K562 (cell line): Measurements from ENCODE around the gene FAAP24. TPM values are rescaled to one million over a fixed set of nuclear protein-coding genes. Genes with fewer than 3 reads are reported as not detected.

Experiments
- ATAC-seq: fragments of 200-7000 bp; cut with Tn5 transposase; 3 replicates; pipeline ENCODE4 v1.9.1; 2020; ENCODE audit warnings: moderate library complexity
- BruUV-seq: library from RNA; stranded (reverse); fragments of 400-500 nt; replicated peaks from 2 replicates; lab custom pipeline; 2021; lab: Mats Ljungman, UMichigan
- CTCF ChIA-PET: fragments of 300-600 bp; formaldehyde crosslinking; extraction: SDS; loops from one replicate; lab custom pipeline; 2021; ENCODE audit warnings: low intra/inter-chr PET ratio; lab: Yijun Ruan, JAX
- POLR2A ChIA-PET: fragments of 300-600, 350-650 bp; sonication (Branson Sonifier 250); formaldehyde crosslinking; extraction: SDS; loops from one replicate; lab custom pipeline; 2021; ENCODE audit warnings: antibody characterized with exemption, inconsistent platforms; lab: Yijun Ruan, JAX
- DNase-seq, 4 experiments: peaks; one replicate each; pipeline versions ENCODE4 v3.0.0 to v3.0.0-alpha.2; 2011 to 2018; ENCODE audit warnings: low spot score in 3 of 4, mixed read lengths in 3 of 4; ENCODE audit errors: extremely low read depth in 1 of 4
- FAIRE-seq: peaks from 2 replicates; lab custom pipeline; 2011; peaks lifted over from hg19 to GRCh38; lab: Jason Lieb, UNC
- H2AFZ ChIP-seq: 2 replicates; pipeline ENCODE4 v1.6.0; 2011; ENCODE audit warnings: low read depth, low read length, control low read depth, inconsistent platforms
- H3K27ac ChIP-seq: fragments of 200-600 bp; 3 replicates; pipeline ENCODE4 v1.8.0; 2011; ENCODE audit warnings: low read depth, mild to moderate bottlenecking, control low read depth, inconsistent platforms, low read length, moderate library complexity, mixed read lengths; ENCODE audit errors: extremely low read depth
- H3K27me3 ChIP-seq, 2 experiments: fragments of 300-600 bp in 1 of 2; 2 replicates in 1 of 2; 3 replicates in 1 of 2; pipeline versions ENCODE4 v1.6.0 to v1.8.0; 2011; ENCODE audit warnings: inconsistent platforms in 2 of 2, low read length in 2 of 2, mild to moderate bottlenecking in 1 of 2, mixed read lengths in 1 of 2, moderate library complexity in 1 of 2; ENCODE audit not compliant: control insufficient read depth in 2 of 2, insufficient read depth in 2 of 2
- H3K36me3 ChIP-seq: fragments of 300-600 bp; 3 replicates; pipeline ENCODE4 v1.8.0; 2011; ENCODE audit warnings: mild to moderate bottlenecking, low read length, inconsistent platforms; ENCODE audit not compliant: control insufficient read depth, insufficient read depth
- H3K4me1 ChIP-seq, 2 experiments: fragments of 200-600 bp in 1 of 2; replicated peaks in 1 of 2; 2 replicates in 1 of 2; 3 replicates in 1 of 2; pipeline versions ENCODE4 v1.5.1 to v1.8.0; 2011; ENCODE audit warnings: inconsistent platforms in 2 of 2, low read length in 2 of 2, mild to moderate bottlenecking in 1 of 2, mixed read lengths in 1 of 2, moderate library complexity in 1 of 2; ENCODE audit not compliant: control insufficient read depth in 2 of 2, insufficient read depth in 2 of 2
- H3K4me2 ChIP-seq: 2 replicates; pipeline ENCODE4 v1.6.1; 2011; ENCODE audit warnings: low read length, control low read depth, inconsistent platforms, mixed read lengths; ENCODE audit not compliant: insufficient read depth
- H3K4me3 ChIP-seq: fragments of 200-600 bp; sonication (generic), shearing (Covaris generic); 2 replicates; pipeline ENCODE4 v1.5.1; 2016; ENCODE audit warnings: control low read depth, inconsistent platforms
- H3K79me2 ChIP-seq: fragments of 200-600 bp; 3 replicates; pipeline ENCODE4 v1.8.0; 2011; ENCODE audit warnings: low read length, inconsistent platforms; ENCODE audit not compliant: control insufficient read depth, insufficient read depth
- H3K9ac ChIP-seq, 2 experiments: 2 replicates each; pipeline versions ENCODE4 v1.6.0 to v1.6.1; 2011; ENCODE audit warnings: low read depth in 2 of 2, low read length in 2 of 2, control low read depth in 1 of 2, inconsistent platforms in 1 of 2, mild to moderate bottlenecking in 1 of 2, mixed read lengths in 1 of 2; ENCODE audit not compliant: insufficient read depth in 1 of 2
- H3K9me1 ChIP-seq: one replicate; pipeline ENCODE4 v1.6.0; 2011; ENCODE audit warnings: inconsistent platforms, mild to moderate bottlenecking, low read length, moderate library complexity; ENCODE audit not compliant: control insufficient read depth, insufficient read depth
- H3K9me3 ChIP-seq: replicated peaks from 2 replicates; pipeline ENCODE4 v1.5.1; 2011; ENCODE audit warnings: low read depth, low read length, inconsistent platforms; ENCODE audit not compliant: control insufficient read depth, insufficient read depth
- H4K20me1 ChIP-seq: replicated peaks from 2 replicates; pipeline ENCODE4 v1.6.1; 2011; ENCODE audit warnings: low read length, inconsistent platforms, mixed read lengths; ENCODE audit not compliant: control insufficient read depth, insufficient read depth
- RBFOX2 ChIP-seq: fragments of 200-400 bp; formaldehyde crosslinking; IDR thresholded peaks from 2 replicates; pipeline ENCODE4 v1.6.1; 2017; ENCODE audit warnings: low read depth, mild to moderate bottlenecking, low read length, moderate library complexity
- ZNF224 ChIP-seq: sonication (generic); formaldehyde crosslinking; IDR thresholded peaks from 2 replicates; pipeline ENCODE4 v1.8.0; 2022; ENCODE audit warnings: mild to moderate bottlenecking, missing genetic modification reagents
- ZSCAN29 ChIP-seq: fragments of 450-650 bp; IDR thresholded peaks from 2 replicates; pipeline ENCODE4 v1.6.1; 2017
- WGBS: fragments of 100-300 bp; shearing (Covaris generic); methylation state at CpG from one replicate; pipeline ENCODE4 v1.1.6; 2016; ENCODE audit warnings: low coverage, mixed read lengths; ENCODE audit not compliant: insufficient coverage; ENCODE audit errors: missing lambda C conversion rate; 5-methylcytosine and 5-hydroxymethylcytosine counted together
- in situ Hi-C: fragments of 300-500 bp; cut with MboI; formaldehyde crosslinking; loops from 4 replicates; pipeline ENCODE4 v1.15.0; 2018; ENCODE audit warnings: inconsistent platforms, mixed read lengths
- intact Hi-C: fragments of 100-400 bp; cut with micrococcal nuclease; formaldehyde crosslinking; loops from 2 replicates; pipeline ENCODE4 v1.14.2; 2022
- polyA plus RNA-seq, 8 experiments: library from polyadenylated mRNA; depleted of rRNA in 4 of 8; stranded (reverse) in 5 of 8; unstranded in 3 of 8; fragments of >200 nt; fragmentation: Nextera tagmentation in 2 of 8; fragmentation: Illumina TruSeq in 1 of 8; extraction: Ambion mirVana in 2 of 8; extraction: Trizol in 1 of 8; gene quantifications; 2 replicates each; pipeline versions ENCODE4 v1.2.1 to v1.2.3, GENCODE V29; 2011 to 2014; ENCODE audit warnings: inconsistent platforms in 1 of 8, missing spikeins in 1 of 8
- total RNA-seq, 7 experiments: library from RNA; depleted of rRNA in 6 of 7; stranded (reverse); fragments of >200 nt in 6 of 7; fragmentation: Illumina TruSeq in 2 of 7; extraction: Trizol in 2 of 7; gene quantifications; 2 replicates each; pipeline versions ENCODE4 v1.2.1 to v1.2.3, GENCODE V29; 2011 to 2021; ENCODE audit warnings: low replicate concordance in 1 of 7
- TF ChIP-seq, protein P1 (sequence below): sonication (generic); formaldehyde crosslinking; IDR thresholded peaks from 2 replicates; pipeline ENCODE4 v1.8.0; 2022; ENCODE audit warnings: mild to moderate bottlenecking, missing genetic modification reagents
- TF ChIP-seq, protein P2 (sequence below), 2 experiments: IDR thresholded peaks in 1 of 2; conservative IDR thresholded peaks in 1 of 2; 2 replicates each; pipeline ENCODE4 v1.6.1; 2016; ENCODE audit warnings: low read depth in 2 of 2, mild to moderate bottlenecking in 1 of 2, missing compliant biosample characterization in 1 of 2, missing genetic modification characterization in 1 of 2, moderate library complexity in 1 of 2

Gene FAAP24
- total and polyA plus RNA-seq, 9 of the 15 experiments (the other 6 are each of a cell fraction or from before 2014, with no cell fraction given) = 4.6 to 21.6 (median 8.2) TPM

DNA sequence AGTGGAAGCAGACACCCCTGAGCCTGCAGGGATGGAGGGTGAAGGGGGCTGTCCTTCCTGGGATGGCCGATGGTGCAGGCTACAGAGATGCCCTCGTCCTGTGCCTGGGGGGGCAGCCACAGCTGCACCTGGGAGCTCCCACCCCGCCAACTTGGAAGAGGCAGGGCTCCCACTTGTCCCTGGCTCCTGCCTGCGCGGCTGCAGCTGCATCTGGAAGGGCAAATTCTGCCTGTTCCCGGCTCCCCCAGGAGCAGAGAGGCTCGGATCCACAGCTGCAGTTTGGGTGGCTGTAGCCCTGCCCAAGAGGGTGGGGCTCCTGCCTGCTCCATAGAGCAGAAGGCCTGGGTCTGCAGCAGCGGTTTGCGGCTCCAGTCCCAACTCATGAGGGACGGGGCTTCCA, 2.5 kb upstream of the FAAP24 start:
- Histone ChIP-seq H3K9ac (peak overlapping the region in 1 of 2 experiments; percentile 68; a peak in 1 of 4 replicates), H4K20me1 (no peaks in the 10 kb centered on the region), H3K79me2 (peaks cover 6% of the 10 kb centered on the region), H3K4me2 (no peak overlapping the region), H3K9me3 (no peaks in the 10 kb centered on the region), H3K4me1 (peaks cover 0 to 18% of the 10 kb centered on the region in 2 experiments; a peak in 4 of 5 replicates), H3K4me3 (no peak overlapping the region), H2AFZ (no peak overlapping the region), H3K27ac (no peak overlapping the region), H3K27me3 (no peaks in the 10 kb centered on the region), H3K9me1 (no peaks in the 10 kb centered on the region), H3K36me3 (0 out of 3 replicates have a peak, but pooled peaks cover 3% of the 10 kb centered on the region)
- POLR2A ChIA-PET = no interaction called here
- CTCF ChIA-PET = no interaction called here
- TF ChIP-seq, protein P1, sequence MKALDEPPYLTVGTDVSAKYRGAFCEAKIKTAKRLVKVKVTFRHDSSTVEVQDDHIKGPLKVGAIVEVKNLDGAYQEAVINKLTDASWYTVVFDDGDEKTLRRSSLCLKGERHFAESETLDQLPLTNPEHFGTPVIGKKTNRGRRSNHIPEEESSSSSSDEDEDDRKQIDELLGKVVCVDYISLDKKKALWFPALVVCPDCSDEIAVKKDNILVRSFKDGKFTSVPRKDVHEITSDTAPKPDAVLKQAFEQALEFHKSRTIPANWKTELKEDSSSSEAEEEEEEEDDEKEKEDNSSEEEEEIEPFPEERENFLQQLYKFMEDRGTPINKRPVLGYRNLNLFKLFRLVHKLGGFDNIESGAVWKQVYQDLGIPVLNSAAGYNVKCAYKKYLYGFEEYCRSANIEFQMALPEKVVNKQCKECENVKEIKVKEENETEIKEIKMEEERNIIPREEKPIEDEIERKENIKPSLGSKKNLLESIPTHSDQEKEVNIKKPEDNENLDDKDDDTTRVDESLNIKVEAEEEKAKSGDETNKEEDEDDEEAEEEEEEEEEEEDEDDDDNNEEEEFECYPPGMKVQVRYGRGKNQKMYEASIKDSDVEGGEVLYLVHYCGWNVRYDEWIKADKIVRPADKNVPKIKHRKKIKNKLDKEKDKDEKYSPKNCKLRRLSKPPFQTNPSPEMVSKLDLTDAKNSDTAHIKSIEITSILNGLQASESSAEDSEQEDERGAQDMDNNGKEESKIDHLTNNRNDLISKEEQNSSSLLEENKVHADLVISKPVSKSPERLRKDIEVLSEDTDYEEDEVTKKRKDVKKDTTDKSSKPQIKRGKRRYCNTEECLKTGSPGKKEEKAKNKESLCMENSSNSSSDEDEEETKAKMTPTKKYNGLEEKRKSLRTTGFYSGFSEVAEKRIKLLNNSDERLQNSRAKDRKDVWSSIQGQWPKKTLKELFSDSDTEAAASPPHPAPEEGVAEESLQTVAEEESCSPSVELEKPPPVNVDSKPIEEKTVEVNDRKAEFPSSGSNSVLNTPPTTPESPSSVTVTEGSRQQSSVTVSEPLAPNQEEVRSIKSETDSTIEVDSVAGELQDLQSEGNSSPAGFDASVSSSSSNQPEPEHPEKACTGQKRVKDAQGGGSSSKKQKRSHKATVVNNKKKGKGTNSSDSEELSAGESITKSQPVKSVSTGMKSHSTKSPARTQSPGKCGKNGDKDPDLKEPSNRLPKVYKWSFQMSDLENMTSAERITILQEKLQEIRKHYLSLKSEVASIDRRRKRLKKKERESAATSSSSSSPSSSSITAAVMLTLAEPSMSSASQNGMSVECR = no peak
- TF ChIP-seq ZNF224 (CRISPR knock-in tag) (no peak), ZSCAN29 (no peak), RBFOX2 (peak; percentile 40)
- TF ChIP-seq, protein P2, sequence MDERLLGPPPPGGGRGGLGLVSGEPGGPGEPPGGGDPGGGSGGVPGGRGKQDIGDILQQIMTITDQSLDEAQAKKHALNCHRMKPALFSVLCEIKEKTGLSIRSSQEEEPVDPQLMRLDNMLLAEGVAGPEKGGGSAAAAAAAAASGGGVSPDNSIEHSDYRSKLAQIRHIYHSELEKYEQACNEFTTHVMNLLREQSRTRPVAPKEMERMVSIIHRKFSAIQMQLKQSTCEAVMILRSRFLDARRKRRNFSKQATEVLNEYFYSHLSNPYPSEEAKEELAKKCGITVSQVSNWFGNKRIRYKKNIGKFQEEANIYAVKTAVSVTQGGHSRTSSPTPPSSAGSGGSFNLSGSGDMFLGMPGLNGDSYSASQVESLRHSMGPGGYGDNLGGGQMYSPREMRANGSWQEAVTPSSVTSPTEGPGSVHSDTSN (CRISPR knock-in tag; IDR thresholded peaks at IDR 0.05; ENCODE audit: low read depth) = no peak
- TF ChIP-seq, protein P2 (tag; conservative IDR thresholded peaks at IDR 0.05; ENCODE audit: low read depth) = no peak
- BruUV-seq = no TSS peak
- in situ Hi-C loops = no loop called here
- intact Hi-C loops = no loop called here
- no peak for DNase-seq
- WGBS = 86% methylated on average over 8 of the region's 10 CpGs
- no peak for ATAC-seq
- FAIRE-seq = no peak
